CD4-positive, alpha-beta T cell treated with Interleukin-15 for 4 hours (primary cell): ENCODE measurements around the gene MOB3C.

Experiments used
- DNase-seq: peaks from one replicate; pipeline ENCODE4 v3.0.0-alpha.2; 2020; ENCODE audit warnings: low spot score

The MOB3C gene

DNA sequence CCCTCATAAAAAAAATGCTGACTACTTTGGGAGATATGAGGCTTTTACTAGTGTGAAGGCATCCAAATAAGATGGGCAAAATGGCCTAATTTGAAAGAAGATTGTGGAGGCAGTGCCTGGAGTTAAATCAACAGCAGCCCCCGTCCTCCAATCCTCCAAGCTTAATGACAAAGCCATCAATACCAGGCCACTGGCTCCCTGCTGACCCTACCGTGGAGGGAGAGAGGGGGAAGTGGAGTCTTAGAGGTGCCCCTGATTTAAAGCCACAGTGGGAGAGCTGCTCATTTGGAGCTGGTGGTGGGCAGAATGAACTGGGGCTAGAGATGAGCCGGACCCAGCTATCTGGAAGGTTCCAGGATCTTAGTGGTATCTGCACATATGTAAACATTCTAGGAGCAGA lies 40.8 kb downstream of the MOB3C start:
- DNase-seq: no peak

DNA sequence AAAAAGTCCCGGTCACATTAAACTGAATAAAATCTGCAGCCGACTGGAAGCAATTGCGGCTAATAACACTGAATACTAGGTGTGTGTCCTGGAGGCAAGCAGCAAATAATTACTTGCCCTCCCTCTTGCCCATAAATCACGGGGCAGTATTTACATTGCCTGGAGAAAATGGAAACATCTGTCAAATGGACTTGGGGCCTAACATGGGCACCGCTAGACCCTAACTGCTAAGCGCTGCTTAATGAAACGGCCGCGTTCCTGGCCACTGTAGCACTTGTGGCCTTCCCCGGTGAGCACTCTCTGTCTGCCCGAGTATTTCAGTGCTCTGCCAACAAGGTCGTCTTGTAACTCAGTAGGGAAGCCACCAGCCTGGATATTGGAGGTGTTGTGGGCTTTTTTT lies 41.3 kb downstream of the MOB3C start:
- no peak for DNase-seq

DNA sequence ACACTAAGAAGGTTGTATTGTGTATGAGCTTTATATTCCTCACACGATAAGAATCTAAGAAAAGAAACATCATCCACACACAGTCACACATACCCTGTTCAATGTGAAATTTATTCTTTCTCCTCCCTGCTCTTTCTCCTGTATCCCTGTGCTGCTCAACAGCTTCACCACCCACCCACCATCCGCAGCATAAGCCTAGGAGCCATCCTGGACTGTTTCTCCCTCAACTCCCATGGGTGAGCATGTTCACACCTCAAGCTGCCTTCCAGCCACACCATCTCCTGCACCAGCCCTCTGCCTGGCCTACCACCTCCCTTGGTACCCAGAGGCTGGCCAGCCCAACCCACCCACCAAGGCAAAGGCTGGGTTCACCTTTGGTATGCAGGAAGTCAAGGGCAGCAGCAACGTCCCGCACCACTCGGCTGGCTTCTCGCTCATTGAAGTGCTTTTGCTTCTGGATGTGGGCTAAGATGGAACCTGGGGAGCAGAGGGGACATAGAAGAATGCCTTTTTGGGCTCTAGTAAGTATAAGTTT lies 44.9 kb downstream of the MOB3C start:
- no peak for DNase-seq

DNA sequence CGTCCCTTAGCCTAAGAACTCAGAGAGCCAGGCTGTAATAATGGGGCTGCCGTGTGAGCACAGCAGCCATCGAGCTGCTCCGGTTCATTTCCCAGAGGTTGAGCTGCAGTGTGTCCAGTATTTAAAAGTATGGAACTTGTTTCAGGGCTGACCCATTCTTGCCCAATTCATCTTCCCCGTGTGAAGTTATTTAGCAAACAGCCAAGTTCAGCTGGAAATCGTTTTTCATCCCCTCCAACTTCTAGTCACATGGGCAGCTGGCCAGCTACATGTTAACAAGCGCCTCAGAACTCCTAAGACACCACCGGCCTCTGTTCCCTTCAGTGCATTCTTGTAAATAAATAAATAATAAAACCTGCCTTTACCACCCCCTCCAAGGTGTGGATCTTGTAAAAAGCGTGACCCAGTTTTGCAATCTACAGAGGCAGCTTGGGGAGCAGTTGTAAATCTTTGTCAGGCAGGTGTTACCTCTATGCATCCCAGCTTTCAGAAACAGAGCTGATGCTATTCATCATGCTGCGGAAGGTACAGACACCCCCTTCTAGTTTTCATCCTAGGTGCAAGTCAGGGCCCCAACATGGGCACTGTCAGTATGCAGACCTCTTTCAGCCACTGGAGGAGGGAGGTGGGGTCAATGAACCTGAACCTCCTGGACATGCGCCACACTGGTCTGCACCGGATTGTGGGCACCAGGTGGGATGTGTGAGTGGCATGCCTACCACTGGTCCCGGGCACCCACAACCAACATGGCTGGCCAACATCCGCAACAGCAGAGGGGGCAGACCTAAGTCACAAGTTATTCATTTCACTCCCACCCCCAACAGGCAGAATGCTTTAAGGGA lies 46.5 kb downstream of the MOB3C start:
- no peak for DNase-seq

DNA sequence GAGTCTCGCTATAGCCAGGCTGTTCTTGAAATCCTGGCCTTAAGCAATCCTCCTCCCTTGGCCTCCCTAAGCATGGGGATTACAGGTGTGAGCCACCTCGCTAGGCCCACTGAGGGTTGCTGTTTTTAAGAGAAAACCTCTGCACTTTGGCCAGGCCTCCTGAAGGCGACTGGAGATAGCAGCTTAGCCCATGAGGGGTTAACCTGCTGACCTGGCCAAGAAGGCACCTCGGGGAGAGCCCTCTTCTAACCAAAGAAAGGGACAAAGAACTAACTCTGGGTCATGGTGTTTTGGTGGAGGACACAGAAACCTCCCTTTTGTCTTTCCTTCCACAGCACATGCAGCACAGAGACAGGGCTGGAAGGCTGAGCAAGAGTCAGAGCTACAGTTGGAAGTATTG lies 47.5 kb downstream of the MOB3C start:
- no peak for DNase-seq

DNA sequence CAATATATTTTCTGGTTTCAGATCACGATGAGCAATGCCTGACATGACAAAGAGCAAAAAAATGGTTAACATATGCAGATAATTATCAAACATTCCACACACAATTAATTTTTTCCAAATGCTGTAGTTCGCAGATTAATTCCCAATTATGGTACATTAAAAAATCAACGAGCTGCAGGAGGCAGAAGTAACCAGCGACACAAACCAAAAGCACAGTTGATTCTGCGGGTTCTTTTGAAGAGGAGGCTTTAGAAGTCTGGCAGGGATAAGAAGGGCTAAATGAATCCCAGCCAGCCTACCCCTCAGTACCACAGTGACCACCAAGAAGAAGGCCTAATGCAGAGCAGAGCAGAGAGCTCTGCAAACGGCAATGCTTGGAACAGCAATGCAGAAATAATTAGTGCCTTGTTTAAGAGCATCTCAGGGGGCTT lies 48.1 kb downstream of the MOB3C start:
- DNase-seq: no peak

DNA sequence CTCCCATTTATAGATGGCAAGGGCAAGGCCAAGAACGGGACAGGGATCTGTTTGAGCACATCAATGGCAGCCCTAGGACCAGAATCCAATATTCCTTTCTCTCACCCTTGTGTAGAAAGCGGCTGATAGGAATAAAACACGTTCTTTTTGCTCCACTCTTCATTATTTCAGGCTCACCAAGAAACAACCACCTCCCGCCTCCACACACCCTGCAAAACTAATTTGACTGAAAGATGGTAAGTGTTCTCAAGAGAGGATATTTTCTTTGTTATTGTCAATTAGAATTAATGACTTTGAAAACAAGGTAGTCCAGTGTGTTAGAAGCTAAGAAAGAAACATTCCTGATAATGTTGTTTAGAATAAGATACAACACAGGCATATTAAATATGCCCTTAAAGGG lies 53.3 kb downstream of the MOB3C start:
- no peak for DNase-seq

DNA sequence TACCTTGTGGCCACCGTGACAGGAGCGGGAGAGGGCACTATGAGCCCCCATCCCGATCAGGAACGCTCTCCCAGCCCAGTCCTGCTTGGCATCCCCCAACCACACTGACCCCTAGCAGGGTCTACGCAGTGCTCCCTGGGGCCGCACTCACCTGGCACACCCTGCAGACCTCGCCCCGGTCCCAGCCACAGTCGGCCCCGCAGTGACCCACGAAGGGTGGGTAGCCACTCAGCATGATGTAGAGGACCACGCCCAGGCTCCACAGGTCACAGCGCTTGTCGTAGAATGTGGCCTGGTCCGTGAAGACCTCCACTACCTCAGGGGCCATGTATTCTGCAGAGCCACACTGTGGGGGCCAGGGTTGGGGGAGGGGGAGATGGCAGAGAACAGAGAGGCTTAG lies 54.1 kb downstream of the MOB3C start:
- no peak for DNase-seq

DNA sequence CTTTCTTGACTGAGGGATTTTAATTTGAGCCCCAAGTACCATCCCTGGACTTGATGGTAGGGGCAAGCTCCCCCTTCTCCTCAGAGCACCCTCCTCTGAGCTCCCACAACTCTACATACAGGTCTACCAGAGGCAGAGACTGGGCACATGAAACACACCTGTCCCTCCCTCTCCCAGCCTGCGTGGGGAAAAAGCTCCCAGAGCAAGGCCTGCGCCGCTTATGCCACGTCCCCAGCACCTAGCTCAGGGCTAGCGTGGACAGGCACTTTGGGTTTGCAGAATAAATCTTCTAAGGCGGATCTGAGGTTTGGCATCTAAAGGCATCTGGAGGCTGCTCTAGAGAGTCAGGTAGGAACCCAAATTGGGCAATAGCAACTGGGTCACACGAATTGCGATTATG lies 57.6 kb downstream of the MOB3C start:
- DNase-seq: no peak

DNA sequence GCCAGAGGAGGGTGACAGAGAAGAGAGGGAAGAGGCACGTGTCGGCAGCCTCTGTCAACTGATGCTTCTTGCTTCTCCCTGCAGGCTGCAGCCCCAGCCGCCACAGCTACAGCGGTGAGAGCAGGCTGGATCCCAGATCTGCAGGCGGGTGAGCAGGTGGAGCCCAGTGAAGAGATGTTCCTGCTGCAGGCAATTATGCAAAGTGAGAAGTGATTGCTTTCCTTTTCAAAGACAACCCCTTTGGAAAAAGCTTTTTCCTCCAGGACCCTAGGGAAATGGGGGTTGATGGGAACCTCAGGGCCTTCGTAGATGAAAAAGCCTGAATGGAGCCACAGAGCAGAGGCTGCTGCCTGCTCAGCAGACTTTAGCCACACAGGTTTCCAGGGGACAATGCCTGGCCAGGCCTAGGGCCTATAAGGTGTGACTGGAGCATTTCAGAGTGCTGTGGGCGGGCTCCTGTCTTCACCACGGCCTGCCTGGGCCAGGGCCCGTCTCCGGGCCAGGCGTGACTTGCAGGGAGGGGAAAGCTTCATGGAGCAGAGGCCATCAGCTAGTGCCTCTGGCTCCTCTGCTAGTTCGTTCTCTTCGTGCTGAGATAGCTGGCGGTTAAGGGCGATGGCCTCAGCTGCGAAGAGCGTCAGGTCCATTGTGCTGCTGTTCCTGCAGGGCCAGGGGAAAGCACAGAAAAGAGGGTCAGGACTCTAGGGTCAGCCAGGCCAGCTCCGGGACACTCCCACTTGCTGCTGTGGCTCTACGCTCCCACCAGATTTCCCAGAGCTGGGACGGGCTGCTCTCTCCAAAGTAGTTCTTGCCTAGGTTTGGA lies 58.3 kb downstream of the MOB3C start:
- DNase-seq: no peak
